ENCODE results near the gene CKMT2. TPM values are rescaled to one million over a fixed set of nuclear protein-coding genes. Genes with fewer than 3 reads are reported as not detected.

The CKMT2 gene
- total and polyA plus RNA-seq, 8 donors = 0.82 to 3.2 (median 1.9) TPM

DNA sequence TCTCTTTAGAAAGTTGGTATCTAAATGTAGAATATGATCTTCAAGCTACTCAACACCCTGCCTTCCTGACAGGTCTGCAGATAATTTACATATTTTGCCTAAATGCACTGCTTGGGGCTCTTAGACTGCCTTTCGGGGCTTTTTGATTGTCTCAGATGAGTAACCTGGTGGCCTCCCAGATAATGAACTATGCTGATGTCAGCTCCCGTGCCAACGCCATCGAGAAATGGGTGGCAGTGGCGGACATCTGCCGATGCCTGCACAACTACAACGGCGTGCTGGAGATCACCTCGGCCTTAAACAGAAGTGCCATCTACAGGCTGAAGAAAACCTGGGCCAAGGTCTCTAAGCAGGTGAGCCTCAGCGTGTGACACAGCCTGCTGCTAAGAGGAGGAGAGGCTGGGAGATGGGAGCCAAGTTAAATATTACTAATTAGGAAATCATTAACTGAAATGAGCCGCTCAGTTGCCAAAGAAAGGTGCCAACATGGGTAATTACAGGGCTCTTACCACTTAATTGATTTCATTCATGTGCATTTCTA is 20.8 kb upstream of the CKMT2 start:
- no peak overlapping the region for H3K4me3 ChIP-seq
- intact Hi-C loops (cut with DNase I) = no loop called here
- TF ChIP-seq CTCF (IDR thresholded peaks at IDR 0.05) = no peak
- peaks cover 0 to 15% (median 13%) of the 10 kb centered on the region in 3 donors for H3K4me1 ChIP-seq
- FAIRE-seq (no peak), ATAC-seq (peak; percentile 95 to 97 (median 97)), DNase-seq (peak in 5 of 6 donors; percentile 59 to 69 (median 65))
- no peaks in the 10 kb centered on the region for H3K27me3 ChIP-seq
- H3K9me3 ChIP-seq = no peaks in the 10 kb centered on the region
- no peaks in the 10 kb centered on the region for H3K36me3 ChIP-seq
- peak overlapping the region in 1 of 4 donors; percentile 42 for H3K27ac ChIP-seq
- 24% methylated on average over 11 of the region's 11 CpGs for WGBS, 2 donors

GRCh38 chr5:81213070-81213469 is 20.1 kb upstream of the CKMT2 start:
- H3K4me1 ChIP-seq = peaks cover 0 to 15% (median 13%) of the 10 kb centered on the region in 3 donors
- peak in 4 of 6 donors; percentile 24 to 53 (median 45) for DNase-seq
- TF ChIP-seq CTCF (IDR thresholded peaks at IDR 0.05) = no peak
- WGBS, 2 donors = 56 to 66% methylated on average over 3 of the region's 3 CpGs
- no peaks in the 10 kb centered on the region for H3K27me3 ChIP-seq
- peak; percentile 76 to 88 (median 80) for ATAC-seq
- H3K36me3 ChIP-seq = no peaks in the 10 kb centered on the region
- intact Hi-C loops (cut with DNase I) = no loop called here
- H3K9me3 ChIP-seq = no peaks in the 10 kb centered on the region
- FAIRE-seq = no peak
- no peak overlapping the region for H3K4me3 ChIP-seq
- peak overlapping the region in 1 of 4 donors; percentile 30 for H3K27ac ChIP-seq

GRCh38 chr5:81214848-81215247 is 18.3 kb upstream of the CKMT2 start:
- no peak overlapping the region for H3K4me3 ChIP-seq
- no peak for FAIRE-seq
- no peak for DNase-seq
- H3K27me3 ChIP-seq = no peaks in the 10 kb centered on the region
- H3K36me3 ChIP-seq = no peaks in the 10 kb centered on the region
- no peak for TF ChIP-seq CTCF (IDR thresholded peaks at IDR 0.05)
- 93% methylated on average over 8 of the region's 8 CpGs for WGBS, 2 donors
- intact Hi-C loops (cut with DNase I) = no loop called here
- H3K27ac ChIP-seq = no peak overlapping the region
- peaks cover 0 to 15% (median 13%) of the 10 kb centered on the region in 3 donors for H3K4me1 ChIP-seq
- no peaks in the 10 kb centered on the region for H3K9me3 ChIP-seq
- ATAC-seq = no peak

DNA sequence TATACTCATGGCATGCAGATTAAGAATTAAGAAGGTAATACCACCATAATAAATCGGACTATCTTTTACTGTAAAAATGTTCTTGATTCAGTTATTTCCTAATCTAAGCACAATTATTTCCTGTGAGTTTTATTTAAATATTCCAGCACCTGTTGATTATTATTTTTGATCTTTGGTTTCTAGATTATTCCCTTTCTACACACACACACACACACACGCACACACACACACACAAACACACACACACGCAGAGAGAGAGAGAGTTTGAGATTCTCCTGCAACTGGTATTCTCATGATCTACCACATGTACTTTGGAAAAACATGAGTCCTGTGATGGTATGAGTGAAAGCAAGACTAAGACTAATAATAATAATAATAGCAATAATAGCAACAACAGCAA is 17.0 kb upstream of the CKMT2 start:
- no peak for TF ChIP-seq CTCF (IDR thresholded peaks at IDR 0.05)
- H3K4me1 ChIP-seq = peaks cover 0 to 15% (median 13%) of the 10 kb centered on the region in 3 donors
- no peaks in the 10 kb centered on the region for H3K9me3 ChIP-seq
- H3K27me3 ChIP-seq = no peaks in the 10 kb centered on the region
- no peak for ATAC-seq
- 64 to 69% methylated on average over 3 of the region's 3 CpGs for WGBS, 2 donors
- no peak overlapping the region for H3K4me3 ChIP-seq
- intact Hi-C loops (cut with DNase I) = no loop called here
- H3K27ac ChIP-seq = no peak overlapping the region
- DNase-seq = no peak
- no peaks in the 10 kb centered on the region for H3K36me3 ChIP-seq
- FAIRE-seq = no peak

- intact Hi-C loops (cut with DNase I) = no loop called here
- no peak for ATAC-seq
- Histone ChIP-seq H3K4me1 (no peaks in the 10 kb centered on the region), H3K27ac (no peak overlapping the region), H3K9me3 (no peaks in the 10 kb centered on the region), H3K4me3 (no peak overlapping the region), H3K36me3 (no peaks in the 10 kb centered on the region), H3K27me3 (no peaks in the 10 kb centered on the region)
- TF ChIP-seq CTCF (IDR thresholded peaks at IDR 0.05) = no peak
- no peak for FAIRE-seq
- no peak for DNase-seq
- WGBS, 2 donors = 96% methylated on average over 3 of the region's 3 CpGs
Measured at GRCh38 chr5:81219389-81219788, 13.7 kb upstream of the CKMT2 start.
